HCT116 (cell line): ENCODE results near the gene TMEM165. TPM values are rescaled to one million over a fixed set of nuclear protein-coding genes. Genes with fewer than 3 reads are reported as not detected.

ENCODE experiments used
- ATAC-seq: fragments of 200-7000 bp; cut with Tn5 transposase; 2 replicates; pipeline ENCODE4 v1.9.1; 2020; ENCODE audit warnings: mild to moderate bottlenecking, moderate library complexity
- BruUV-seq: library from RNA; stranded (reverse); fragments of 400-500 nt; replicated peaks from 2 replicates; lab custom pipeline; 2021; lab: Mats Ljungman, UMichigan
- CTCF ChIA-PET: fragments of 300-600 bp; sonication (Branson Sonifier 250); formaldehyde crosslinking; loops from one replicate; lab custom pipeline; 2021; ENCODE audit warnings: antibody characterized with exemption; lab: Charles Lee
- POLR2A ChIA-PET: fragments of 300-600, 350-600 bp; sonication (Branson Sonifier 250); formaldehyde crosslinking; loops from one replicate; lab custom pipeline; 2021; ENCODE audit warnings: antibody characterized with exemption; lab: Charles Lee
- RAD21 ChIA-PET, 2 experiments: fragments of 300-600 bp; sonication (Branson Sonifier 250); formaldehyde crosslinking; loops; one replicate each; lab custom pipeline; 2023; ENCODE audit warnings: low total read pairs in 2 of 2; ENCODE audit not compliant: uncharacterized antibody in 2 of 2, unreplicated experiment in 2 of 2, low non-redundant PET in 1 of 2; lab: Charles Lee
- DNase-seq: peaks from one replicate; pipeline ENCODE4 v3.0.0-alpha.2; 2010; ENCODE audit warnings: low read depth, low spot score
- H2AFZ ChIP-seq: fragments of 200-600 bp; shearing (Covaris generic), sonication (generic); 2 replicates; pipeline ENCODE4 v1.6.1; 2017; ENCODE audit warnings: low read depth, mixed run types, mixed read lengths, antibody characterized with exemption, low read length; ENCODE audit not compliant: poor library complexity, severe bottlenecking
- H3K27ac ChIP-seq: 2 replicates; pipeline ENCODE4 v1.5.1; 2012; ENCODE audit warnings: low read depth, low read length
- H3K27me3 ChIP-seq: fragments of 200-600 bp; sonication (generic); 2 replicates; pipeline ENCODE4 v1.6.1; 2016; ENCODE audit warnings: mixed run types, low read length, mixed read lengths; ENCODE audit not compliant: insufficient read depth
- H3K36me3 ChIP-seq, 2 experiments: fragments of 200-500 bp in 1 of 2; fragments of 200-600 bp in 1 of 2; sonication (Bioruptor generic) in 1 of 2; sonication (generic) in 1 of 2; 2 replicates each; pipeline versions ENCODE4 v1.5.1 to v1.6.1; 2014 to 2016; ENCODE audit warnings: low read length in 2 of 2, inconsistent platforms in 1 of 2, mixed read lengths in 1 of 2, mixed run types in 1 of 2; ENCODE audit not compliant: insufficient read depth in 2 of 2, control insufficient read depth in 1 of 2
- H3K4me1 ChIP-seq, 2 experiments: fragments of 200-600 bp in 1 of 2; sonication (generic) in 1 of 2; 2 replicates each; pipeline versions ENCODE4 v1.5.1 to v1.6.1; 2012 to 2017; ENCODE audit warnings: low read length in 2 of 2, inconsistent platforms in 1 of 2, mild to moderate bottlenecking in 1 of 2, mixed read lengths in 1 of 2, mixed run types in 1 of 2, moderate library complexity in 1 of 2; ENCODE audit not compliant: insufficient read depth in 2 of 2, control insufficient read depth in 1 of 2
- H3K4me2 ChIP-seq: fragments of 200-600 bp; sonication (generic); 2 replicates; pipeline ENCODE4 v1.6.1; 2017; ENCODE audit warnings: mixed run types, low read length, mixed read lengths
- H3K4me3 ChIP-seq, 2 experiments: fragments of 200-600 bp in 1 of 2; sonication (generic) in 1 of 2; replicated peaks in 1 of 2; 2 replicates each; pipeline ENCODE4 v1.5.1; 2011 to 2016; ENCODE audit warnings: low read length in 2 of 2, control low read depth in 1 of 2, low read depth in 1 of 2, mild to moderate bottlenecking in 1 of 2, mixed read lengths in 1 of 2, mixed run types in 1 of 2
- H3K79me2 ChIP-seq: fragments of 200-600 bp; sonication (generic); 2 replicates; pipeline ENCODE4 v1.6.1; 2017; ENCODE audit warnings: mild to moderate bottlenecking, mixed run types, low read length, moderate library complexity, mixed read lengths; ENCODE audit not compliant: insufficient read depth
- H3K9ac ChIP-seq: fragments of 200-600 bp; sonication (generic); 2 replicates; pipeline ENCODE4 v1.6.1; 2016; ENCODE audit warnings: low read length, mixed read lengths
- H3K9me2 ChIP-seq: fragments of 200-600 bp; sonication (generic), shearing (Covaris generic); 2 replicates; pipeline ENCODE4 v1.6.1; 2017; ENCODE audit warnings: mixed run types, mild to moderate bottlenecking, moderate library complexity; ENCODE audit not compliant: insufficient read depth
- H3K9me3 ChIP-seq, 2 experiments: fragments of 200-500 bp in 1 of 2; fragments of 200-600 bp in 1 of 2; sonication (Bioruptor generic) in 1 of 2; sonication (generic) in 1 of 2; 2 replicates each; pipeline ENCODE4 v1.6.1; 2014 to 2017; ENCODE audit warnings: low read length in 2 of 2, mixed read lengths in 2 of 2, inconsistent platforms in 1 of 2, low read depth in 1 of 2, mild to moderate bottlenecking in 1 of 2, mixed run types in 1 of 2, moderate library complexity in 1 of 2; ENCODE audit not compliant: control insufficient read depth in 1 of 2, insufficient read depth in 1 of 2
- H4K20me1 ChIP-seq: fragments of 200-600 bp; sonication (generic), shearing (Covaris generic); 2 replicates; pipeline ENCODE4 v1.6.1; 2017; ENCODE audit warnings: mixed run types, mild to moderate bottlenecking, moderate library complexity; ENCODE audit not compliant: insufficient read depth
- CBX3 ChIP-seq: IDR thresholded peaks from 2 replicates; pipeline ENCODE4 v1.6.1; 2012; ENCODE audit warnings: low read depth
- FOSL1 ChIP-seq: IDR thresholded peaks from 2 replicates; pipeline ENCODE4 v1.6.1; 2012; ENCODE audit warnings: low read depth
- JUND ChIP-seq: IDR thresholded peaks from 2 replicates; pipeline ENCODE4 v1.6.1; 2012
- POLR2A ChIP-seq: IDR thresholded peaks from 2 replicates; pipeline ENCODE4 v1.7.0; 2011; ENCODE audit warnings: borderline replicate concordance; ENCODE audit not compliant: insufficient read depth, insufficient read length; ENCODE audit errors: extremely low read depth
- POLR2AphosphoS5 ChIP-seq: IDR thresholded peaks from 2 replicates; pipeline ENCODE4 v1.6.1; 2011; ENCODE audit warnings: mild to moderate bottlenecking, low read depth, low read length, moderate library complexity
- SP1 ChIP-seq: IDR thresholded peaks from 2 replicates; pipeline ENCODE4 v1.6.1; 2012; ENCODE audit warnings: low read depth
- SRF ChIP-seq: IDR thresholded peaks from 2 replicates; pipeline ENCODE4 v1.6.1; 2012; ENCODE audit warnings: low read depth
- TCF7L2 ChIP-seq: IDR thresholded peaks from 2 replicates; pipeline ENCODE4 v1.7.0; 2011; ENCODE audit warnings: borderline replicate concordance, inconsistent platforms; ENCODE audit not compliant: insufficient read depth, insufficient read length; ENCODE audit errors: extremely low read depth
- YY1 ChIP-seq: IDR thresholded peaks from 2 replicates; pipeline ENCODE4 v1.6.1; 2011; ENCODE audit warnings: low read length, low read depth, moderate library complexity, mild to moderate bottlenecking; ENCODE audit not compliant: insufficient replicate concordance; ENCODE audit errors: extremely low read depth
- ZFX ChIP-seq: fragments of 450-650 bp; IDR thresholded peaks from 2 replicates; pipeline ENCODE4 v1.6.1; 2017
- ZNF274 ChIP-seq: fragments of 200-500 bp; sonication (Bioruptor generic); IDR thresholded peaks from 2 replicates; pipeline ENCODE4 v1.6.1; 2014; ENCODE audit warnings: mild to moderate bottlenecking, low read depth, low read length, inconsistent platforms
- intact Hi-C: fragments of 100-400 bp; cut with micrococcal nuclease; formaldehyde crosslinking; loops from 2 replicates; pipeline ENCODE4 v1.10.0; 2022
- total RNA-seq: library from RNA; stranded (reverse); gene quantifications from one replicate; pipeline ENCODE4 v1.2.1, GENCODE V29; 2021; ENCODE audit not compliant: unreplicated experiment
- TF ChIP-seq, protein P1 (sequence below): IDR thresholded peaks from 2 replicates; pipeline ENCODE4 v1.6.1; 2012
- TF ChIP-seq, protein P2 (sequence below): IDR thresholded peaks from 2 replicates; pipeline ENCODE4 v1.6.1; 2012
- TF ChIP-seq, protein P3 (sequence below): IDR thresholded peaks from 2 replicates; pipeline ENCODE4 v1.6.1; 2012; ENCODE audit warnings: low read depth
- TF ChIP-seq, protein P4 (sequence below): IDR thresholded peaks from 2 replicates; pipeline ENCODE4 v1.6.1; 2011; ENCODE audit warnings: mild to moderate bottlenecking, low read length, moderate library complexity; ENCODE audit not compliant: insufficient replicate concordance; ENCODE audit errors: extremely low read depth

Gene TMEM165
- total RNA-seq, 1 experiment from 2014 or later = 60.7 TPM

DNA sequence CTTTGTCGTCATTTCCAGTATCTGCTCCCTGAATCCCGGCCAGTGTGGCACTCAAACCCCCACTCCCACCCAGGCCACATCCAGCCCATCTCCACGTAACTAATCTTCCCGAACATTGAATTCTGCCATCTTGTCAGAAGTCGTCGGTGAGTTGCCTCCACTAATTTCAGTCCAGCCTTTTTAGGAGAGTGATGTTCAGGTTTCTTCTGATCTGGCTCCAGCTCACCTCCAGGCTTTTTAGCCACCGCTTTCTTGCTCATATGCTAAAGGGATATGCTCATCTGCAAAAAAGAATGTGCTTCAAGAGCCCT is 1.3 kb downstream of the TMEM165 start:
- POLR2A ChIA-PET = no interaction called here
- RAD21 ChIA-PET = no interaction called here
- Histone ChIP-seq H3K36me3 (peaks cover 9 to 18% of the 10 kb centered on the region in 2 experiments), H3K4me3 (peak overlapping the region; percentile 80 to 92), H3K9me2 (no peaks in the 10 kb centered on the region), H3K9ac (peak overlapping the region; percentile 92), H3K4me1 (peaks cover 18 to 29% of the 10 kb centered on the region in 2 experiments), H4K20me1 (peaks cover 24% of the 10 kb centered on the region; the same call in 1 of the 2 replicates), H3K4me2 (peak overlapping the region; percentile 77)
- TSS peak; percentile 54 for BruUV-seq
- CTCF ChIA-PET = no interaction called here
- ATAC-seq = no peak
- TF ChIP-seq SRF (no peak), POLR2A (no peak), FOSL1 (no peak), YY1 (no peak), POLR2AphosphoS5 (no peak), TCF7L2 (no peak), CBX3 (no peak), ZNF274 (no peak), SP1 (no peak), JUND (no peak), ZFX (no peak)
- TF ChIP-seq, protein P1, sequence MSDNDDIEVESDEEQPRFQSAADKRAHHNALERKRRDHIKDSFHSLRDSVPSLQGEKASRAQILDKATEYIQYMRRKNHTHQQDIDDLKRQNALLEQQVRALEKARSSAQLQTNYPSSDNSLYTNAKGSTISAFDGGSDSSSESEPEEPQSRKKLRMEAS = no peak
- TF ChIP-seq, protein P2, sequence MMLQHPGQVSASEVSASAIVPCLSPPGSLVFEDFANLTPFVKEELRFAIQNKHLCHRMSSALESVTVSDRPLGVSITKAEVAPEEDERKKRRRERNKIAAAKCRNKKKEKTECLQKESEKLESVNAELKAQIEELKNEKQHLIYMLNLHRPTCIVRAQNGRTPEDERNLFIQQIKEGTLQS = no peak
- TF ChIP-seq, protein P3, sequence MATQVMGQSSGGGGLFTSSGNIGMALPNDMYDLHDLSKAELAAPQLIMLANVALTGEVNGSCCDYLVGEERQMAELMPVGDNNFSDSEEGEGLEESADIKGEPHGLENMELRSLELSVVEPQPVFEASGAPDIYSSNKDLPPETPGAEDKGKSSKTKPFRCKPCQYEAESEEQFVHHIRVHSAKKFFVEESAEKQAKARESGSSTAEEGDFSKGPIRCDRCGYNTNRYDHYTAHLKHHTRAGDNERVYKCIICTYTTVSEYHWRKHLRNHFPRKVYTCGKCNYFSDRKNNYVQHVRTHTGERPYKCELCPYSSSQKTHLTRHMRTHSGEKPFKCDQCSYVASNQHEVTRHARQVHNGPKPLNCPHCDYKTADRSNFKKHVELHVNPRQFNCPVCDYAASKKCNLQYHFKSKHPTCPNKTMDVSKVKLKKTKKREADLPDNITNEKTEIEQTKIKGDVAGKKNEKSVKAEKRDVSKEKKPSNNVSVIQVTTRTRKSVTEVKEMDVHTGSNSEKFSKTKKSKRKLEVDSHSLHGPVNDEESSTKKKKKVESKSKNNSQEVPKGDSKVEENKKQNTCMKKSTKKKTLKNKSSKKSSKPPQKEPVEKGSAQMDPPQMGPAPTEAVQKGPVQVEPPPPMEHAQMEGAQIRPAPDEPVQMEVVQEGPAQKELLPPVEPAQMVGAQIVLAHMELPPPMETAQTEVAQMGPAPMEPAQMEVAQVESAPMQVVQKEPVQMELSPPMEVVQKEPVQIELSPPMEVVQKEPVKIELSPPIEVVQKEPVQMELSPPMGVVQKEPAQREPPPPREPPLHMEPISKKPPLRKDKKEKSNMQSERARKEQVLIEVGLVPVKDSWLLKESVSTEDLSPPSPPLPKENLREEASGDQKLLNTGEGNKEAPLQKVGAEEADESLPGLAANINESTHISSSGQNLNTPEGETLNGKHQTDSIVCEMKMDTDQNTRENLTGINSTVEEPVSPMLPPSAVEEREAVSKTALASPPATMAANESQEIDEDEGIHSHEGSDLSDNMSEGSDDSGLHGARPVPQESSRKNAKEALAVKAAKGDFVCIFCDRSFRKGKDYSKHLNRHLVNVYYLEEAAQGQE = no peak
- TF ChIP-seq, protein P4, sequence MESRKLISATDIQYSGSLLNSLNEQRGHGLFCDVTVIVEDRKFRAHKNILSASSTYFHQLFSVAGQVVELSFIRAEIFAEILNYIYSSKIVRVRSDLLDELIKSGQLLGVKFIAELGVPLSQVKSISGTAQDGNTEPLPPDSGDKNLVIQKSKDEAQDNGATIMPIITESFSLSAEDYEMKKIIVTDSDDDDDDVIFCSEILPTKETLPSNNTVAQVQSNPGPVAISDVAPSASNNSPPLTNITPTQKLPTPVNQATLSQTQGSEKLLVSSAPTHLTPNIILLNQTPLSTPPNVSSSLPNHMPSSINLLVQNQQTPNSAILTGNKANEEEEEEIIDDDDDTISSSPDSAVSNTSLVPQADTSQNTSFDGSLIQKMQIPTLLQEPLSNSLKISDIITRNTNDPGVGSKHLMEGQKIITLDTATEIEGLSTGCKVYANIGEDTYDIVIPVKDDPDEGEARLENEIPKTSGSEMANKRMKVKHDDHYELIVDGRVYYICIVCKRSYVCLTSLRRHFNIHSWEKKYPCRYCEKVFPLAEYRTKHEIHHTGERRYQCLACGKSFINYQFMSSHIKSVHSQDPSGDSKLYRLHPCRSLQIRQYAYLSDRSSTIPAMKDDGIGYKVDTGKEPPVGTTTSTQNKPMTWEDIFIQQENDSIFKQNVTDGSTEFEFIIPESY = no peak
- TF ChIP-seq, all 23 proteins: peak for 0
- no peak for DNase-seq
- no peak overlapping the region for H2AFZ ChIP-seq
- intact Hi-C loops = no loop called here
- peak overlapping the region; percentile 90 for H3K27ac ChIP-seq
- H3K79me2 ChIP-seq = peaks cover 60% of the 10 kb centered on the region
- no peaks in the 10 kb centered on the region for H3K27me3 ChIP-seq
- no peaks in the 10 kb centered on the region for H3K9me3 ChIP-seq
